Measurements from ENCODE around the gene POLR1E. TPM values are rescaled to one million over a fixed set of nuclear protein-coding genes. Genes with fewer than 3 reads are reported as not detected.

POLR1E gene
- total and polyA plus RNA-seq, 12 donors, result 5.0 to 28.8 (median 17.5) TPM

GRCh38 chr9:37543468-37543867, 57.7 kb downstream of the POLR1E start:
- no peaks in the 10 kb centered on the region for H3K9me3 ChIP-seq
- no peak for ATAC-seq
- H3K27me3 ChIP-seq, result no peaks in the 10 kb centered on the region
- WGBS, 2 donors, result 95 to 100% methylated on average over 1 of the region's 1 CpG
- no peak overlapping the region for H3K27ac ChIP-seq
- intact Hi-C loops (cut with DNase I), result no loop called here
- H3K36me3 ChIP-seq, result peaks cover 0 to 31% (median 0%) of the 10 kb centered on the region in 9 donors
- no peak overlapping the region for H3K4me3 ChIP-seq
- no peak for TF ChIP-seq CTCF (IDR thresholded peaks at IDR 0.05)
- DNase-seq, result no peak
- peaks cover 0 to 11% (median 0%) of the 10 kb centered on the region in 9 donors for H3K4me1 ChIP-seq

DNA sequence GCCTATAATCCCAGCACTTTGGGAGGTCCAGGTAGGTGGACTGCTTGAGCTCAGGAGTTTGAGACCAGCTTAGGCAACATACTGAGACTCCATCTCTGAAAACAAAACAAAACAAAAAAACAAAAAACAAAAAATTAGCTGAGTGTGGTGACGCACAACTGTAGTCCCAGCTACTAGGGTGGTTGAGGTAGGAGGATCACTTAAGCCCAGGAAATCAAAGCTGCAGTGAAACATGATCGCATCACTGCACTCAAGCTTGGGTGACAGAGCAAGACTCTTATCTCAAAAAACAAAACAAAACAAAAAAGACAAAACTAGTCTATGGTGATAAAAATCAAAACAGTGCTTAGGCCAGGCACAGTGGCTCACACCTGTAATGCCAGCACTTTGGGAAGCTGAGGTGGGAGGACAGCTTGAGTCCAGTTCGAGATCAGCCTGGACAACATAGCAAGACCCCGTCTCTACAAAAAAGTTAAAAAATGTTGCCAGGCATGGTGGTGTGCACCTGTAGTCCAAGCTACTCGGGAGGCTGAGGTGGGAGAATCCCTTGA, 61.7 kb downstream of the POLR1E start:
- ATAC-seq, result no peak
- 98 to 99% methylated on average over 5 of the region's 5 CpGs for WGBS, 2 donors

GRCh38 chr9:37549527-37549926, 63.8 kb downstream of the POLR1E start:
- no peaks in the 10 kb centered on the region for H3K27me3 ChIP-seq
- no peak overlapping the region for H3K4me3 ChIP-seq
- no peaks in the 10 kb centered on the region for H3K9me3 ChIP-seq
- H3K36me3 ChIP-seq, result no peaks in the 10 kb centered on the region
- no peaks in the 10 kb centered on the region for H3K4me1 ChIP-seq
- no peak for TF ChIP-seq CTCF (IDR thresholded peaks at IDR 0.05)
- DNase-seq, result no peak
- no peak for ATAC-seq
- intact Hi-C loops (cut with DNase I), result no loop called here
- no peak overlapping the region for H3K27ac ChIP-seq

More for the DNA sequence above, 61.7 kb downstream of the POLR1E start:
- no peaks in the 10 kb centered on the region for H3K4me1 ChIP-seq
- TF ChIP-seq CTCF (IDR thresholded peaks at IDR 0.05), result no peak
- H3K36me3 ChIP-seq, result no peaks in the 10 kb centered on the region
- no peak overlapping the region for H3K4me3 ChIP-seq
- H3K9me3 ChIP-seq, result no peaks in the 10 kb centered on the region
- no peak for DNase-seq
- H3K27me3 ChIP-seq, result no peaks in the 10 kb centered on the region
- intact Hi-C loops (cut with DNase I), result no loop called here
- no peak overlapping the region for H3K27ac ChIP-seq

DNA sequence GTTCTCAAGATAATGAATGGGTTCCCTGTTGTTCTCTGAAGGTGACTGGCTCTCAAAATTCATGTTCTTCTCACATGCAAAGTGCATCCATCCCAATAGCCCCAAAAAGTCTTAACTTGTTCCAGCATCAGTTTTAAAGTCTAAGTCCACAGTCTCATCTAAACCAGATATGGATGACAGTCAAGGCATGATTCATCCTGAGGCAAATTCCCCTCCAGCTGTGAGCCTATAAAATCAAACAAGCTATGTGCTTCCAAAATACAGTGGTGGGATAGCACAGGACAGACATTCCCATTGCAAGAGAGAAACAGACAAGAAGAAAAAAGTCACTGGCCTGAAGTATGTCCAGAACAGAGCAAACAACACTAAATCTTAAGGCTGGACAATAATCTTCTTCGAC, 65.0 kb downstream of the POLR1E start:
- Histone ChIP-seq H3K36me3 (no peaks in the 10 kb centered on the region), H3K4me1 (no peaks in the 10 kb centered on the region), H3K27me3 (no peaks in the 10 kb centered on the region), H3K9me3 (no peaks in the 10 kb centered on the region), H3K4me3 (no peak overlapping the region), H3K27ac (no peak overlapping the region)
- DNase-seq, result no peak
- intact Hi-C loops (cut with DNase I), result no loop called here
- 92 to 97% methylated on average over 1 of the region's 1 CpG for WGBS, 2 donors
- ATAC-seq, result no peak
- no peak for TF ChIP-seq CTCF (IDR thresholded peaks at IDR 0.05)

Measured in heart right ventricle (tissue), 16 donors.